Heart left ventricle (tissue), 16 donors: ENCODE measurements around the gene TMEM51. TPM values are rescaled to one million over a fixed set of nuclear protein-coding genes. Genes with fewer than 3 reads are reported as not detected.

ENCODE experiments used
- ATAC-seq, 4 donors: fragments of 200-7000 bp; cut with Tn5 transposase; one replicate each; pipeline ENCODE4 v1.9.1; 2020 to 2022; ENCODE audit warnings: moderate library complexity in 4 of 4, mild to moderate bottlenecking in 3 of 4, moderate number of reproducible peaks in 1 of 4
- DNase-seq, 5 donors: peaks; one replicate each; pipeline ENCODE4 v3.0.0-alpha.2; 2020
- H3K27ac ChIP-seq, 12 donors: fragments of 200-600 bp; sonication (generic) in 4 of 12; one replicate each; pipeline versions ENCODE4 v1.5.0 to v1.8.0; 2016 to 2022; ENCODE audit warnings: mild to moderate bottlenecking in 2 of 12
- H3K27me3 ChIP-seq, 9 donors: fragments of 200-600 bp; sonication (generic) in 2 of 9; one replicate each; pipeline versions ENCODE4 v1.5.1 to v1.8.0; 2016 to 2022; ENCODE audit warnings: mild to moderate bottlenecking in 3 of 9
- H3K36me3 ChIP-seq, 9 donors: fragments of 200-600 bp; sonication (generic) in 2 of 9; one replicate each; pipeline versions ENCODE4 v1.5.0 to v1.8.0; 2018 to 2022; ENCODE audit warnings: mild to moderate bottlenecking in 2 of 9
- H3K4me1 ChIP-seq, 12 donors: fragments of 200-600 bp; sonication (generic) in 4 of 12; one replicate each; pipeline versions ENCODE4 v1.5.0 to v1.8.0; 2016 to 2022; ENCODE audit warnings: mild to moderate bottlenecking in 3 of 12
- H3K4me3 ChIP-seq, 12 donors: fragments of 200-600 bp; sonication (generic) in 4 of 12; one replicate each; pipeline versions ENCODE4 v1.5.0 to v1.8.0; 2017 to 2022; ENCODE audit warnings: mild to moderate bottlenecking in 9 of 12, moderate library complexity in 4 of 12
- H3K9me3 ChIP-seq, 12 donors: fragments of 200-600 bp; sonication (generic) in 4 of 12; one replicate each; pipeline versions ENCODE4 v1.5.0 to v1.8.0; 2016 to 2022; ENCODE audit warnings: mild to moderate bottlenecking in 1 of 12
- CTCF ChIP-seq, 12 donors: fragments of 200-600 bp; sonication (generic) in 4 of 12; IDR thresholded peaks; one replicate each; pipeline versions ENCODE4 v1.5.0 to v1.8.0; 2018 to 2022; ENCODE audit warnings: antibody characterized with exemption in 12 of 12, mild to moderate bottlenecking in 5 of 12
- POLR2A ChIP-seq, 2 donors: fragments of 450-650 bp; IDR thresholded peaks; one replicate each; pipeline ENCODE4 v1.6.1; 2017; ENCODE audit warnings: antibody characterized with exemption in 2 of 2, mild to moderate bottlenecking in 2 of 2, moderate library complexity in 2 of 2
- WGBS, 4 donors: extraction: QIAGEN DNeasy Blood & Tissue Kit in 2 of 4; methylation state at CpG; one replicate each; pipeline versions ENCODE4 v1.1.5 to v1.1.7; 2013 to 2018; 5-methylcytosine and 5-hydroxymethylcytosine counted together
- intact Hi-C, 10 donors: fragments of 100-400 bp; cut with DNase I; formaldehyde crosslinking; loops; one replicate each; pipeline versions ENCODE4 v1.11.1 to v1.14.2; 2022
- polyA plus RNA-seq, 2 donors: library from polyadenylated mRNA; stranded (reverse); fragments of 200-250 nt; gene quantifications; one replicate each; pipeline ENCODE4 v1.2.3, GENCODE V29; 2013
- total RNA-seq, 9 donors: library from RNA; depleted of rRNA in 2 of 9; stranded (reverse); fragments of >200 nt in 2 of 9; fragmentation: NEBNext Ultra II Directional in 3 of 9; extraction: Animal tissue kit (Norgen Biotek cat#: 25700) in 3 of 9; gene quantifications; one replicate each; pipeline versions ENCODE4 v1.1.0 to v1.2.4, GENCODE V29; 2016 to 2023
- donor health status: ischemic (EF 13 %, LVEDD 7.1; RV severe dilation, severe dysfunction).
- donor health status: healthy with polysubstance abuse.
- donor health status: DM: no; HTN: yes; CAD: no.
- donor health status: DM: no; HTN: no; CAD: no.
- donor health status: ischemic (EF 25% LVEDD 6.9; RV normal size, moderate dysfunction).
- donor health status: ischemic (EF 25% LVEDD 5.7; RV mildly dilated, moderate dysfunction).
- donor health status: healthy.
- donor health status: DM: yes; HTN: yes; CAD: no.
- donor health status: ischemic (EF 35%, LVEDD 5.7; RV mildly dilated, moderate dysfunction).
- donor health status: nonischemic (EF 11% LVEDD 7.7; RV severe dilation, severe dysfunction).
- donor health status: DM: yes; HTN: yes; CAD: no.
- donor health status: PGD.
- donor health status: ischemic (EF 29% LVEDD 5.4; RV normal size, mild dysfunction).
- donor health status: nonischemic (EF 23%, LVEDD 6.1; RV moderate dilation, normal function).

Gene TMEM51
- total and polyA plus RNA-seq, 11 donors = 2.0 to 9.5 (median 3.8) TPM

GRCh38 chr1:15180189-15180588, 26.6 kb downstream of the TMEM51 start:
- Histone ChIP-seq H3K36me3 (no peaks in the 10 kb centered on the region), H3K4me3 (no peak overlapping the region), H3K27me3 (no peaks in the 10 kb centered on the region), H3K9me3 (no peaks in the 10 kb centered on the region), H3K4me1 (peaks cover 0 to 38% (median 7%) of the 10 kb centered on the region in 12 donors), H3K27ac (no peak overlapping the region)
- WGBS, 4 donors = 86 to 96% (median 87%) methylated on average over 6 to 7 of the region's 7 CpGs
- ATAC-seq = no peak
- no peak for DNase-seq
- intact Hi-C loops = no loop called here
- TF ChIP-seq POLR2A (IDR thresholded peaks at IDR 0.05) (no peak), CTCF (IDR thresholded peaks at IDR 0.05) (no peak)

- Histone ChIP-seq H3K4me1 (peaks cover 0 to 38% (median 7%) of the 10 kb centered on the region in 12 donors), H3K9me3 (no peaks in the 10 kb centered on the region), H3K4me3 (no peak overlapping the region), H3K36me3 (no peaks in the 10 kb centered on the region), H3K27me3 (no peaks in the 10 kb centered on the region), H3K27ac (no peak overlapping the region)
- intact Hi-C loops = no loop called here
- no peak for DNase-seq
- no peak for ATAC-seq
- no peak for TF ChIP-seq CTCF (IDR thresholded peaks at IDR 0.05)
- TF ChIP-seq POLR2A (IDR thresholded peaks at IDR 0.05) = no peak
- 90 to 95% (median 93%) methylated on average over 8 of the region's 8 CpGs for WGBS, 4 donors
Measured at GRCh38 chr1:15180945-15181523, 27.5 kb downstream of the TMEM51 start.

GRCh38 chr1:15181564-15181963, 28.0 kb downstream of the TMEM51 start:
- H3K9me3 ChIP-seq = no peaks in the 10 kb centered on the region
- 91 to 93% (median 91%) methylated on average over 10 of the region's 10 CpGs for WGBS, 4 donors
- ATAC-seq = no peak
- peaks cover 0 to 38% (median 7%) of the 10 kb centered on the region in 12 donors for H3K4me1 ChIP-seq
- intact Hi-C loops = no loop called here
- H3K27ac ChIP-seq = no peak overlapping the region
- H3K27me3 ChIP-seq = no peaks in the 10 kb centered on the region
- no peaks in the 10 kb centered on the region for H3K36me3 ChIP-seq
- no peak overlapping the region for H3K4me3 ChIP-seq
- no peak for DNase-seq
- no peak for TF ChIP-seq CTCF (IDR thresholded peaks at IDR 0.05)
- no peak for TF ChIP-seq POLR2A (IDR thresholded peaks at IDR 0.05)

GRCh38 chr1:15184436-15185241, 31.1 kb downstream of the TMEM51 start:
- intact Hi-C loops = no loop called here
- 80 to 86% (median 85%) methylated on average over 8 of the region's 8 CpGs for WGBS, 4 donors
- Histone ChIP-seq H3K4me1 (peaks cover 0 to 22% (median 8%) of the 10 kb centered on the region in 12 donors), H3K9me3 (no peaks in the 10 kb centered on the region), H3K4me3 (no peak overlapping the region), H3K36me3 (no peaks in the 10 kb centered on the region), H3K27me3 (no peaks in the 10 kb centered on the region), H3K27ac (no peak overlapping the region)
- TF ChIP-seq POLR2A (IDR thresholded peaks at IDR 0.05) (no peak), CTCF (IDR thresholded peaks at IDR 0.05) (no peak)
- no peak for DNase-seq
- ATAC-seq = no peak
